HG03139 (cell line): ENCODE results near the gene KCNJ2.

Experiments
- ATAC-seq: cut with Tn5 transposase; IDR thresholded peaks from one replicate; pipeline ENCODE4 v1.9.1; 2021; ENCODE audit not compliant: unreplicated experiment

KCNJ2 gene

DNA sequence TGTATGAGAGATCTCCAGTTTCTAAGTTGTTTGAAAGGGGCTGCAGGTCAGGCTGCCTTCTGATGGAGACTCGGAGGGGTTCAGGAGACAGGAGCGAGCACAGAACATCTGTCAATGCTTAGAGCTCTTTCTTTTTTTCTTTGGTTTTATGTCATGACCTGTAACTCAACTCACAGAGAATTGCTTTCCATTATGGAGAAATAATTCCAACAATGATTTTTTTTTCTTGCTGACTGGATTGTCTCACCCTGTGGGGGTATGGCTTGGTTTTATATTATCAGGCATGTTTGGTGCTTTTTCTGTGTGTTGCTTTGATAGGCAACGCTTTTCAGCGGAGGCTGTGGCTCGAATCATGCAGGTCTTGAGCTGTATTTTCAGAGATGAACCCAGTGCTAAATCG is 10.7 kb upstream of the KCNJ2 start:
- ATAC-seq = no peak

GRCh38 chr17:70159980-70160379 is 9.4 kb upstream of the KCNJ2 start:
- no peak for ATAC-seq

GRCh38 chr17:70161519-70161918 is 7.8 kb upstream of the KCNJ2 start:
- no peak for ATAC-seq

GRCh38 chr17:70165383-70165782 is 3.9 kb upstream of the KCNJ2 start:
- no peak for ATAC-seq

GRCh38 chr17:70166615-70167014 is 2.7 kb upstream of the KCNJ2 start:
- no peak for ATAC-seq

DNA sequence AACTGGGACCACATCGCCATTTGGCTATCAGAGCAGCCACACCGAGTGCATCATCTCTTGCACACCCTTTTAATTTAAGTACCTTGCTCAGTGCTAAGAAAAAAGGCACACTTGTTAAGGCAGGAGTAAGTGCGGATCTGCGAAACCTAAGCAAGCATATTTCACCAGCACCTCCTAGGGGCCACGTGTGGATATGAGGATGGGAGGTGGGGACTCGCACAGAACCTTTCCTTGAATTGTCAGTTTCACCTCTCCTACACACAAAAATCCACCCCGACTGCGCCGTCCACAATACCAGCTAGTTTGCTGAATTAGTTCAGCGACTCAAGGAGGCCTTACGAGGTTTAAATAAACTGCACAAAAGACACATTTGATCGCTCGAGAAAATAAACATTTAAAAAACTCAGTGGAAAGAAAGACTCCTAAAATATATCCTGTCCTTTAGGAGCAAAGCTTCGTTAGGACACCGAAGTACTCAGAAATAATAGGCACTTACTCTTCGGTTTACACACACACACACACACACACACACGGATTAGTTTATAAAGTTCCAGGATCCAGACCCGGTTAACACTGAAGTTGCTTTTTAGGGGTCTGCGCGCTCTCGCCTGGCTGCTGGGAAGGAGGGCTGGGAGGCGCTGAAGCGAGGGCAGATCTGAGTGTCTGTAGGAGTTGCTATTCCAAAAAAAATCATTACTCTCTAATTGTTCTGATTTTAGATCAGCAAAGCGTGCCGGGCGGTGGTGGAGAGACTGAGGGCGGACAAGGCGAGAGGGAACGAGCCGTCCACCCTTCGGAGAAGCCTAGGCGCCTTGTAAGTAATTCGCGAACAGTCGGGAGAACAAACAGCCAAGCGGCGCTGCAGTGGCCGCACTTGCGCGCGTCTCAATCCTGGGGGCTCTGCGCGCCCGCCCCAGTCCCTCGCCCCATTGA is 1.0 kb upstream of the KCNJ2 start:
- ATAC-seq = peak; percentile 14

GRCh38 chr17:70169709-70170597 is 621 bp downstream of the KCNJ2 start:
- ATAC-seq = no peak

- ATAC-seq = no peak
Measured at GRCh38 chr17:70171159-70171558, 1.8 kb downstream of the KCNJ2 start.

DNA sequence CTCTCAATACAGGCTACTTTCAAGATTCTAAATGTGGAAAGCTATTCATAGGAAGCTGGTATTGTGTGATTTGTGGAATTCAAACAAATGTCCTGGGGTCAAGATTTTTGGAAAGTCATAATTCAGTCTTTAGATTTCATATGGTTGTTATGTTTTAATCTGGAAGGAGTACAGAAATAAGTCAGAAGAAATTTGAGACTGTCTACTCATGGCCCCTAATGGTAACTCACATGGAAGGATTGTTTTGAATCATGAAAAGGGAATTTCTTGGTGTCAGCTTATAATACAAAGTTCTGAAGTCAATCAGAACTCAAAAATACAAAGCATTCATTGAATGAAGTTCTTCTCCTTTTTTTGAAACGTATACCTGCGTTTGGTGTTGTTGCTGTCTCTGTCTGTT is 3.1 kb downstream of the KCNJ2 start:
- ATAC-seq = no peak

DNA sequence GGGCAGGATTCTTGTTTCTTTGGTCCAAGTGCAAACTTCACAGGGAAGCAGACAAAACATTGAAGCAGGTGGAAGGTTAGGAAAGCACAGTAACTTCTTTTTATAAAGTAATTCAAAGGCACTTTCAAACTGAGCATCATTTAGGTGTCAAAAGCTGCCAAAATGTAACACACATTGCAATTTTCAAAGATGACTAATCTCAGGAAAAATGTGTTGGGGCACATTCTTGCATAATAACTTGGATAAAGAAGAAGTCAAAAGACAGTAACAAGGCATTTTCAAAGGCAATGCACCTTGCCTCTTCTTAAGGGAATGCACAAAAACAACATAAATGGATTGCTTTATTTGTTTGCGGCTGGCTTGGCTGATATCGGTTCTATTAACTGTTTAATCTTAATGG is 3.6 kb downstream of the KCNJ2 start:
- ATAC-seq = no peak

DNA sequence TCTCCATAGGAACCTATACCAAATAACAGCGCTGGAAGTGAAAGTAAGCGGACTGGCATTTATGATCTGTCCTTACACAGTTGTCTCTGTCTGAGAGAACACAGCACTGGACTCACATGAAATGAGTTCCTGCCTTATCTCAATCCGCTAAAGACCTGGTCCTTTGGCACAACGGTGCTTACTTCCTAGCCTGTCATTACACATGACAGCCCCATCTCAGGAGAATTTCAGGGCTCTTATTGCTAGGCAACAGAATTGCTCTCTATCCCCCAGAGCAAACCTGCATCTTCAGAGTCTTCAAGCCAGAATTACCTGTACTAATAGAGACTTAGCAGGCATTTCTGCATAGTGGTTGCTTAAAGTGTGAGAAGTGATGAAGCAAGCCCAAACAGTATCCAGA is 4.3 kb downstream of the KCNJ2 start:
- ATAC-seq = no peak

GRCh38 chr17:70181376-70181775 is 12.0 kb downstream of the KCNJ2 start:
- no peak for ATAC-seq

DNA sequence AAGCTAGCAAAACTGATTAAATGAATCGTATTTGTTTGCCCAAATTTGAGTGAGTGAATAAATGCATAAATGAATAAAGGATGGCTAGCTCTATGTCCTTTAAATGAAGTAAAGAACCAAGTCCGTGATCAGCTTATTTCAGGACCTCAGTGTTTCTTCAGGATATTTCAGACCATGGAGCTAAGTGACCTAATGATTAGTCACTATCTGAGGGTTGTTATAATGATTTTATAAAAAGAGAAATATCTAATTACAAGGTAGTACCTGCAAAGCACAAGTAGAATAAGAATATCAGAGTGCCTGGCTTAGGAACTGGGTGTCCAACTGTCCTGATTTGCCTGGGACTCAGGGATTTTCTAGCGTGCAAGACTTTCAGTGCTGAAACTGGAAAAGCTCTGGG is 12.5 kb downstream of the KCNJ2 start:
- ATAC-seq = no peak

GRCh38 chr17:70183508-70183907 is 14.2 kb downstream of the KCNJ2 start:
- no peak for ATAC-seq

DNA sequence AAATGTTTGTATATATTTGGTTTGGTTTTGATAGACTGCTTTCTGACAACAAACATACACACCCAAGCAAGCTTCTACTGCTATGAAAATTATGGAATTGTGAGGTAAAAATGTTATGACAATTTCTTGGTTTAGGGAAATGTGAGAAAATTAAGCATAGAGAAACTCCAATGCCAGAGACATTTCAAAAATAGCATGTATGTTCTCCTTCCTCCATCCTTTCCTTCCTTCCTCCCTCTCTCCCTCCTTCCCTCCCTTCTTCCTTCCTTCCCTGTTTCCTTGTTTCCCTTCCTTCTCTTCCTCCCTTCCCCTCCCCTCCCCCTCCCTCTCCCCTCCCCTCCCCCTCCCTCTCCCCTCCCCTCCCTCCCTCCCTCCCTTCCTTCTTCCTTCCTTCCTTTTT is 14.9 kb downstream of the KCNJ2 start:
- ATAC-seq = no peak

GRCh38 chr17:70184770-70185169 is 15.4 kb downstream of the KCNJ2 start:
- no peak for ATAC-seq

GRCh38 chr17:70185285-70185684 is 16.0 kb downstream of the KCNJ2 start:
- ATAC-seq = no peak

GRCh38 chr17:70187383-70187782 is 18.1 kb downstream of the KCNJ2 start:
- ATAC-seq = no peak

DNA sequence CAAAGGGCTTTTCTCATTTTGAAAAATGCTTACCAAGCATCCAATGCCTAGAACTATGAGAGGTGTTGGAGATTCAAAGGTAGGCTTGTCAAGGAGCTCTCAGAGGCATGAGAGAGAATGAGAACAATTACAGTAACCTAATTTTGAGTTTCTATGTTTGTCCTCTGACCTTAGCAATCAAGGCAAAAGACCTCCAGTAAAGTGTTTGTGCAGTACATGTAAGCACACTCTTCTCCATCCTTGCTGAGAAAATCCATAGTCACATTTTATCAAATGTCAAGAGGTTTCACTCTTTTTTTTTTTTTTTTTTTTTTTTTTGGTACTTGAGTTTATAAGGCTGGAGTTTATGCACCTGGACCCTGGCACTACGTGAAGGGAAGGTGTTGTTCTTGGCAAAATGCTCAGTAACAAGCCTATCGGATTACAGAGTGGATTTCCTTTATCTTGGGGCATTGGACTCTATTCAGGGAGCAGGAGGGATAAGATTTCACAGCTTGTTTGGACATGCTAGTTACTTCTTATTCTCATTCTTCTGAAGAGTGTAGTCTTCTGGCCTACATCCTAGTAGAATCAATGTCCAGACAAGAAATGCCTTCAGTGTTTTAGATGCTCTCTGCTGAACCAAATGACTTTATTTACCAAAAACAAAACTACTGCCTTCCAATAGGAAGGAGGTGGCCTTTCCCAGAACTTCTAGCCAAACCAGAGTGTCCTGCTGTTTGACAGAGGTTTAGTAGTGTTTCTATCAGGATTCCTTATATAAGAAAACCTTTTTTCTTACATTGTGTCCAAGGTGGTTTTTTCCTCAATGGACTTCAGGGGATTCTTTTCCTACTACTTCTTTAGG is 21.9 kb downstream of the KCNJ2 start:
- no peak for ATAC-seq

- no peak for ATAC-seq
Measured at GRCh38 chr17:70195091-70195490, 25.8 kb downstream of the KCNJ2 start.

DNA sequence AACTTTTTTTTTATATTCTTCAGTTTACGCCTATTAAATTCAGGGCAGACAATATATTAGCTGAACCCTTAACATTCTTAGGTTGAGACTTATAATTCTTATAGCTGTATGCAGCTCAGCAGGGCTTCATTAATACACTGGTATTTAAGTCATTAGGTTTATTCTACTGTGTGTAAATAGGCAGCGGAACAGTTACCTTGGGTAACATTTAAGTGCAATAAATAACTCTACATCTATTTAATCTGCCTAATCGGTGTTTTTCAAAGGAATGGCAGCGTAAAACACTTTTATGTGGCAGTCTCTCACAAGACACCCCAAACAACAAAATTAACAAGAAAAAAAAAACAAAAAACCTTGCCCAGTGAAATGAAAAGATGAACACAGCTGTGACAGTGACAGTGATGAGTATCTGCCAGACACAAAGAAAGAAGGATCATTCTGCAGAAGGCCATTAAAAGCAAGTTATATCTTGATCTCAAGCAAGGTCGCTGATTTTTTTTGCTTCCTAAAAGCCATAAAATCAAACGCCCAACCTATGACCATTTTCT is 32.6 kb downstream of the KCNJ2 start:
- ATAC-seq = no peak
